ENCODE measurements around the gene ATXN7L1. TPM values are rescaled to one million over a fixed set of nuclear protein-coding genes. Genes with fewer than 3 reads are reported as not detected.

Gene ATXN7L1
- total and polyA plus RNA-seq, 2 experiments from 2014 or later = 6.4 to 8.6 TPM

DNA sequence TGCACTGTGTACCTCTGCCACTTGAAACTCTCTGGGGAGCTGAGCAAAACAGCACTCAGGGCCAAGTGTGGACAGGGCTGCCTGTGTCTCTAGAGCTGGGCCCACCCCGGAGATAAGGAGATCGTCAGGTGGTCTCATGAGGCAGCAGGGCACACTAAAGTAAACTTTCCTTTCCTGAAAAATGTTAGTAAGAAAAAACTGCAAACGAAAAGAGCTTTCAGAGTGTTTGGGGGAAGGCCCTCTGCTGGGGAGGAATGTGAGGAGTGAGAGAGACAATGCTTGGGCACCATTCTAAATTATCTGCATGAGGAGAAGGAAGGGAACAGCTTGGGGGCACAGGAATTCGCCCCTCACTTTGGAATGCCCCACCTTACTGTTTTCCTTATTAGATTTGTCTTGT lies 127.7 kb downstream of the ATXN7L1 start:
- H3K36me3 ChIP-seq = no peaks in the 10 kb centered on the region
- no peak overlapping the region for H3K27ac ChIP-seq
- H3K27me3 ChIP-seq = no peaks in the 10 kb centered on the region
- TF ChIP-seq, protein P1, sequence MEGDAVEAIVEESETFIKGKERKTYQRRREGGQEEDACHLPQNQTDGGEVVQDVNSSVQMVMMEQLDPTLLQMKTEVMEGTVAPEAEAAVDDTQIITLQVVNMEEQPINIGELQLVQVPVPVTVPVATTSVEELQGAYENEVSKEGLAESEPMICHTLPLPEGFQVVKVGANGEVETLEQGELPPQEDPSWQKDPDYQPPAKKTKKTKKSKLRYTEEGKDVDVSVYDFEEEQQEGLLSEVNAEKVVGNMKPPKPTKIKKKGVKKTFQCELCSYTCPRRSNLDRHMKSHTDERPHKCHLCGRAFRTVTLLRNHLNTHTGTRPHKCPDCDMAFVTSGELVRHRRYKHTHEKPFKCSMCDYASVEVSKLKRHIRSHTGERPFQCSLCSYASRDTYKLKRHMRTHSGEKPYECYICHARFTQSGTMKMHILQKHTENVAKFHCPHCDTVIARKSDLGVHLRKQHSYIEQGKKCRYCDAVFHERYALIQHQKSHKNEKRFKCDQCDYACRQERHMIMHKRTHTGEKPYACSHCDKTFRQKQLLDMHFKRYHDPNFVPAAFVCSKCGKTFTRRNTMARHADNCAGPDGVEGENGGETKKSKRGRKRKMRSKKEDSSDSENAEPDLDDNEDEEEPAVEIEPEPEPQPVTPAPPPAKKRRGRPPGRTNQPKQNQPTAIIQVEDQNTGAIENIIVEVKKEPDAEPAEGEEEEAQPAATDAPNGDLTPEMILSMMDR (IDR thresholded peaks at IDR 0.05; ENCODE audit: low read depth, low read length) = peak; percentile 15
- H3K4me3 ChIP-seq = no peak overlapping the region
- H3K4me1 ChIP-seq (ENCODE audit: low read depth) = peaks cover 4% of the 10 kb centered on the region
- DNase-seq (ENCODE audit: low read depth in 1 of 2, low spot score in 1 of 2) = peak in 1 of 2 donors; percentile 40
- H3K9me3 ChIP-seq (ENCODE audit: low read depth) = no peaks in the 10 kb centered on the region

DNA sequence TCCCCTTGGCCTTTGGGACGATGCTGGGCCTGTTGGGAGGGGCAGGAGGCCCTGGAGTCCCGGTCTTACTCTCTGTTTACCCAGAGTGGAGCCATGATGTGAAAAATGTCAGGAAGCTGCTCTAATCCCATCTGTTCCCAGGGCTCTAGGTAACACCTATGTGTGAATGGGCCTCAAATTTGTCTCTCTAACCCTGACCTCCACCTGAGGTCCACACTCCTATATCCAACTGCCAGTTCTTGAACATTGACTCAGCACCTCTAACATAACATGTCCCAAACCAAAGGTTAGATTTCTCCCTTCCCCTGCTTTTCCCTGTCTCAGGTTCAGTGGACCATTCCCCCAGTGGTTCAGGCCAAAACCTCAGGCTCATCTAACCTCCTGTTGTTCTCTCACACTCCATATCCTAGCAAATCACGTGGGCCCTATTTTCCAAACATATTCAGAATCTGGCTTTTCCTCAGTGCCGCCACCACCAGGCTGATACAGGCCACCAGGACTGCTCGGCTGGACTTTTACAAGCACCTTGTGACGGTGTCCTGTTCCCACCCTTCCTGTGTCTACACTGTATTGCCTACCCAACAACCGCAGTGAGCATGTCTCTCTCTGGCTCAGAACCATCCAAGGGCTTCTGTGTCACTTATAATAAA lies 130.6 kb downstream of the ATXN7L1 start:
- H3K9me3 ChIP-seq (ENCODE audit: low read depth) = no peaks in the 10 kb centered on the region
- no peak for DNase-seq (ENCODE audit: low read depth in 1 of 2, low spot score in 1 of 2)
- H3K36me3 ChIP-seq = no peaks in the 10 kb centered on the region
- no peak overlapping the region for H3K4me3 ChIP-seq
- peaks cover 4% of the 10 kb centered on the region for H3K4me1 ChIP-seq (ENCODE audit: low read depth)
- no peaks in the 10 kb centered on the region for H3K27me3 ChIP-seq
- TF ChIP-seq, protein P1 (IDR thresholded peaks at IDR 0.05; ENCODE audit: low read depth, low read length) = no peak
- H3K27ac ChIP-seq = no peak overlapping the region

GRCh38 chr7:105744258-105744657 lies 132.1 kb downstream of the ATXN7L1 start:
- Histone ChIP-seq H3K36me3 (no peaks in the 10 kb centered on the region), H3K27ac (no peak overlapping the region), H3K9me3 (ENCODE audit: low read depth) (no peaks in the 10 kb centered on the region)

GRCh38 chr7:105743351-105744090 lies 132.9 kb downstream of the ATXN7L1 start:
- Histone ChIP-seq H3K9me3 (ENCODE audit: low read depth) (no peaks in the 10 kb centered on the region), H3K4me1 (ENCODE audit: low read depth) (peaks cover 3% of the 10 kb centered on the region), H3K27ac (no peak overlapping the region), H3K27me3 (no peaks in the 10 kb centered on the region), H3K36me3 (no peaks in the 10 kb centered on the region), H3K4me3 (no peak overlapping the region)
- TF ChIP-seq, protein P1 (IDR thresholded peaks at IDR 0.05; ENCODE audit: low read depth, low read length) = no peak
- peak in 1 of 2 donors; percentile 55 for DNase-seq (ENCODE audit: low read depth in 1 of 2, low spot score in 1 of 2)

More at GRCh38 chr7:105744258-105744657, 132.1 kb downstream of the ATXN7L1 start:
- Histone ChIP-seq H3K4me3 (no peak overlapping the region), H3K27me3 (no peaks in the 10 kb centered on the region), H3K4me1 (ENCODE audit: low read depth) (peaks cover 4% of the 10 kb centered on the region)
- TF ChIP-seq, protein P1 (IDR thresholded peaks at IDR 0.05; ENCODE audit: low read depth, low read length) = no peak
- no peak for DNase-seq (ENCODE audit: low read depth in 1 of 2, low spot score in 1 of 2)

- TF ChIP-seq, protein P1 (IDR thresholded peaks at IDR 0.05; ENCODE audit: low read depth, low read length) = no peak
- no peaks in the 10 kb centered on the region for H3K9me3 ChIP-seq (ENCODE audit: low read depth)
- H3K27ac ChIP-seq = no peak overlapping the region
- DNase-seq (ENCODE audit: low read depth in 1 of 2, low spot score in 1 of 2) = no peak
- H3K4me3 ChIP-seq = no peak overlapping the region
- no peaks in the 10 kb centered on the region for H3K36me3 ChIP-seq
- H3K4me1 ChIP-seq (ENCODE audit: low read depth) = no peaks in the 10 kb centered on the region
- no peaks in the 10 kb centered on the region for H3K27me3 ChIP-seq
These were observed 133.6 kb downstream of the ATXN7L1 start for GRCh38 chr7:105742787-105743186.
